Testis (tissue), 3 donors: ENCODE measurements around the gene ECHS1. TPM values are rescaled to one million over a fixed set of nuclear protein-coding genes. Genes with fewer than 3 reads are reported as not detected.

Source experiments
- DNase-seq: peaks from one replicate; pipeline ENCODE4 v3.0.0-alpha.2; 2019
- H3K27ac ChIP-seq, 2 donors: fragments of 200-600 bp; sonication (generic); one replicate each; pipeline ENCODE4 v1.5.1; 2019
- H3K27me3 ChIP-seq: fragments of 200-600 bp; sonication (generic); one replicate; pipeline ENCODE4 v1.5.1; 2019
- H3K36me3 ChIP-seq: fragments of 200-600 bp; sonication (generic); one replicate; pipeline ENCODE4 v1.5.1; 2017; ENCODE audit warnings: low read depth; ENCODE audit errors: missing control alignments
- H3K4me1 ChIP-seq: fragments of 200-600 bp; sonication (generic); one replicate; pipeline ENCODE4 v1.5.1; 2019
- H3K4me3 ChIP-seq, 2 donors: fragments of 200-600 bp; sonication (generic); one replicate each; pipeline ENCODE4 v1.5.1; 2017 to 2019
- H3K9me3 ChIP-seq: fragments of 200-600 bp; sonication (generic); one replicate; pipeline ENCODE4 v1.5.1; 2017
- CTCF ChIP-seq, 3 experiments: fragments of 450-650 bp in 2 of 3; fragments of 200-600 bp in 1 of 3; sonication (generic) in 1 of 3; IDR thresholded peaks; one replicate each; pipeline ENCODE4 v1.5.1; 2016 to 2019; ENCODE audit warnings: antibody characterized with exemption in 3 of 3, mild to moderate bottlenecking in 2 of 3, moderate library complexity in 1 of 3
- POLR2A ChIP-seq: fragments of 450-650 bp; IDR thresholded peaks from one replicate; pipeline ENCODE4 v1.6.1; 2017; ENCODE audit warnings: antibody characterized with exemption, mild to moderate bottlenecking, moderate library complexity
- WGBS, 2 donors: methylation state at CpG; one replicate each; pipeline ENCODE4 v1.1.5; 2018; 5-methylcytosine and 5-hydroxymethylcytosine counted together
- intact Hi-C: fragments of 100-400 bp; cut with DNase I; formaldehyde crosslinking; loops from one replicate; pipeline ENCODE4 v1.15.1; 2023; ENCODE audit warnings: low total_unique reads
- polyA plus RNA-seq: library from polyadenylated mRNA; stranded (reverse); fragments of 350-450 nt; fragmentation: Illumina TruSeq; extraction: RNeasy Lipid Tissue Mini Kit (QIAGEN cat#74804); gene quantifications from one replicate; pipeline ENCODE4 v1.2.3, GENCODE V29; 2014; ENCODE audit warnings: low read depth, low replicate concordance; ENCODE audit not compliant: insufficient read depth
- total RNA-seq, 2 donors: library from RNA; depleted of rRNA; stranded (reverse); fragments of >200 nt; gene quantifications; one replicate each; pipeline ENCODE4 v1.2.3, GENCODE V29; 2016

The ECHS1 gene
- total and polyA plus RNA-seq, 3 donors from 2014 or later = 104 to 118 (median 118) TPM

DNA sequence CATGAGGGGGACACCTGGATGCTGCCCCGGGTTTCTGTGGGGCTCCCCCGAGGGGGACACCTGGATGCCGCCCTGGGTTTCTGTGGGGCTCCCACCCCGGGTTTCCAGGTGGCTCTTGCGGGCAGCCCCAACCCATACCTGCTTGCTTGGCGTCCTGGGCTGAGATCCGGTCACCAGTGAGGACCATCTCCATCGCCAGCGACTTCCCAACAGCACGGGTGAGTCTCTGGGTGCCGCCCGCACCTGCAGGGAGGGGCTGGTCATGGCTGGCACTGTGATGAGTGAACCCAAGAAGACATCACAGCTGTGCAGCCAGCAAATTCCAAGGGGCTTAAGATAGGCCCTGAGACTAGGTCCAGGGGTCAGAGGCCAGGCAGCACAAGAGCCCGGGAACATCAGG is 6.4 kb downstream of the ECHS1 start:
- Histone ChIP-seq H3K4me1 (no peaks in the 10 kb centered on the region), H3K27ac (no peak overlapping the region), H3K27me3 (no peaks in the 10 kb centered on the region), H3K4me3 (no peak overlapping the region), H3K36me3 (no peaks in the 10 kb centered on the region), H3K9me3 (no peaks in the 10 kb centered on the region)
- intact Hi-C loops = no loop called here
- WGBS, 2 donors = 90 to 95% methylated on average over 1 to 13 of the region's 13 CpGs
- no peak for TF ChIP-seq CTCF (IDR thresholded peaks at IDR 0.05)
- TF ChIP-seq POLR2A = no peak
- no peak for DNase-seq

DNA sequence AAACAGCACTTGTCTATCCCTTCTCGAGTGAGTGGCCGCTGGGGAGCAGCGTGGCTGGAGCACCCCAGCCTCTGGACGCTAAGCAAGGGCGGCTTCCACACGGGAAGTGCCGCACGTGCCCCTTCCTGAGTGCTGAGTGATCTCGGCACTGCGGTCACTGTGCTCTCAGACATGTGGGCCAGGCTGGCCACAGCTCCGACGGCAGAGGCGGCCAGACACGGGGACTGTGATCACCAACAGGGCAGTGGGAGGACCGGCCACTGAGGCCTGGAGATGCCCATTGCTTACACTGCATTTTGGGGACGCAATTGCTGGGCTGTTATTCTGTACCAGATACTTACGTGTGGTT is 7.0 kb downstream of the ECHS1 start:
- Histone ChIP-seq H3K4me3 (no peak overlapping the region), H3K36me3 (no peaks in the 10 kb centered on the region), H3K27me3 (no peaks in the 10 kb centered on the region), H3K27ac (no peak overlapping the region), H3K4me1 (no peaks in the 10 kb centered on the region), H3K9me3 (no peaks in the 10 kb centered on the region)
- intact Hi-C loops = no loop called here
- DNase-seq = no peak
- WGBS, 2 donors = 82 to 94% methylated on average over 9 to 17 of the region's 17 CpGs
- no peak for TF ChIP-seq POLR2A
- TF ChIP-seq CTCF (IDR thresholded peaks at IDR 0.05) = no peak

DNA sequence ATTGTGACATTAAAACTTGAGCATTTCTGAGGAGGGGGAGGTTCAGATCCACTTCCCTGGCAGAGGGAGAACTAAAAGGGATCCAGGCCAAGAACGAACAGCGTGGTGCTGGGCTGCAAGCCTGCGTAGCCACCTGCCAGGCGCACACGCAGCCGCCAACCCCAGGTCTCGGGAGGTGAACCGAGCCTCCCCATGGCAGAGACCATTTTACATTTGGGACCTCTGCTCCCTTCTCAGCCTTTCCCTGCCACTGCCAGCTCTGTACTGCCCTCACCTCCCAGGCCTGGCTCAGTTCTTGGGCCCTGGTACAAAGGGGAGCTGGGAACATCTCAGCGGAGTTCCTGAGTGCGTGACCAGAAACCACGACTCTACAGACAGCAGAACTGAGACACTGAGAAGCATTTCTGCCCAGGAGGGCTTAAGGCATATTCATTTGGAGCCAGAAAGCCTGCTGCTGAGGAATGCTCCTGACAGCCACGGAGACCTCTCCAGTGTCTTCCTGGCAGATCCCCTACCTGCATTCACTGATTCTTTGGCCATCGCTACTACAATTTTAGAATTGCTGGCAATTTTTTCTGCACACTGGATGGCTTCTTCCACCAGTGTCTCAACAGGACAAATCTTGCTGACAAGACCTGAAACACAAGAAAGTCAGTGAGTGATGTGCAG is 7.6 kb downstream of the ECHS1 start:
- WGBS, 2 donors = 90% methylated on average over 12 to 13 of the region's 13 CpGs

DNA sequence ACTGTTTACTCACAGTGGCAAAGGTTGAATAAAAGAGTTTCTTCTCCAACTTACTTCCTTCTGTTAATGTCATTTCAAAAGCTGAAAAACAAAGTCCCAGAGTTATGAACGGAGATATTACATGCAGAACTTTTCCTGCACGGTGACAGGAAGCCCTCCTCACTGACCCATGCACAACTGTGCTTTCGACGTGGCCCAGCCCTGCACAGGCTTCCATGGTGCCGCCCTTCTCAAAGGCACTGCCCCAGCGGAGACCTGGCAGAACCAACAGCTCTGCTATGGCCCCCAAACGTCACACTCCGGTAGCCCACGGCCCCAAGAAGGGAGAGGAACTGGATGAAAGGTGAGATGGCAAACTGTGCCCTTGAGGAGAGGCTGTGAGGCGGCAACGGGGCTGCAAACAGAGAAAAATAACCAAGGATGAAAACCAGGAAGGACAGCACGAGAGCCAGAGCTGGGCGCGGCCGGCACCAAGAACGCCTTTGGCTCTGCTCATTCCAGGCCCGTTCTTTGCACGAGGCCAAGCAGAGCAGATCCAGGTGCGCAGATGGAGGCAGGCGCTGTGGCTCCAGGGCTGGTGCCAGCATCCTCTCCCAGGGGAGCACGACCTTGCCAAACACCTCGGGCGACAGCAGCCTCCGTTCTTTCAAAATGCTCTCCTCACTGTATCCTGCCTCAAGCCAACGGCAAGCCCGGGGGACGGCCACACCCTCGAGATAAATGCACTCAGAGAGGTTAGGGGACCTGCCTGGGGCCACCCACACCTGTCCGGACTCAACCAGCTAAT is 8.3 kb downstream of the ECHS1 start:
- WGBS, 2 donors = 89 to 91% methylated on average over 28 to 29 of the region's 29 CpGs
- no peak for TF ChIP-seq CTCF (IDR thresholded peaks at IDR 0.05)
- no peak for TF ChIP-seq POLR2A
- H3K27me3 ChIP-seq = no peaks in the 10 kb centered on the region
- intact Hi-C loops = no loop called here
- no peaks in the 10 kb centered on the region for H3K9me3 ChIP-seq
- DNase-seq = no peak
- no peak overlapping the region for H3K4me3 ChIP-seq
- no peak overlapping the region for H3K27ac ChIP-seq
- H3K4me1 ChIP-seq = no peaks in the 10 kb centered on the region
- H3K36me3 ChIP-seq = no peaks in the 10 kb centered on the region

More for the DNA sequence above, 7.6 kb downstream of the ECHS1 start:
- Histone ChIP-seq H3K36me3 (no peaks in the 10 kb centered on the region), H3K4me3 (no peak overlapping the region), H3K4me1 (no peaks in the 10 kb centered on the region), H3K27me3 (no peaks in the 10 kb centered on the region), H3K9me3 (no peaks in the 10 kb centered on the region), H3K27ac (no peak overlapping the region)
- no peak for DNase-seq
- no peak for TF ChIP-seq POLR2A
- no peak for TF ChIP-seq CTCF (IDR thresholded peaks at IDR 0.05)
- intact Hi-C loops = no loop called here

DNA sequence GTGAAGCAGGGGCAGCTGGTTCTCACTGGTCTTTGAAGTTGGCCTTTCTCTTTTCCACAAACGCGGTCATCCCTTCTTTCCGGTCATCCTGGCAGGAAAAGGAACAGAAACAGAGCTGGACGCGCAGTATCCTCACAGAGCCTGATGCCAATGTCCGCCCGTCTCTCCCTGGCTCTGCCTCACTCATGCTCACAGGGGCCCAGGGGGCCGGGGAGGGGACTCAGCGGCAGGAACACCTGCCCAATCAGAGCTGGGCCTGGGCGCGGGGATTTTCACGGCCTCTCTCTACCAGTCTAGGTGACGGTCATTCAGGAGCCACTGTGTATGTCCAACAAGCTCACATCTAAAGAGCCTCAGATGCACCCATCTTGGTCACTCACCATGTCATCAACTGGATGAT is 10.3 kb downstream of the ECHS1 start:
- WGBS, 2 donors = 94% methylated on average over 10 to 13 of the region's 13 CpGs
- no peak for TF ChIP-seq CTCF (IDR thresholded peaks at IDR 0.05)
- TF ChIP-seq POLR2A = no peak
- no peak overlapping the region for H3K4me3 ChIP-seq
- H3K4me1 ChIP-seq = peaks cover 3% of the 10 kb centered on the region
- H3K27me3 ChIP-seq = no peaks in the 10 kb centered on the region
- no peak for DNase-seq
- H3K36me3 ChIP-seq = no peaks in the 10 kb centered on the region
- H3K9me3 ChIP-seq = no peaks in the 10 kb centered on the region
- intact Hi-C loops = no loop called here
- H3K27ac ChIP-seq = no peak overlapping the region
